ENCODE data around the gene KIAA1217.

DNA sequence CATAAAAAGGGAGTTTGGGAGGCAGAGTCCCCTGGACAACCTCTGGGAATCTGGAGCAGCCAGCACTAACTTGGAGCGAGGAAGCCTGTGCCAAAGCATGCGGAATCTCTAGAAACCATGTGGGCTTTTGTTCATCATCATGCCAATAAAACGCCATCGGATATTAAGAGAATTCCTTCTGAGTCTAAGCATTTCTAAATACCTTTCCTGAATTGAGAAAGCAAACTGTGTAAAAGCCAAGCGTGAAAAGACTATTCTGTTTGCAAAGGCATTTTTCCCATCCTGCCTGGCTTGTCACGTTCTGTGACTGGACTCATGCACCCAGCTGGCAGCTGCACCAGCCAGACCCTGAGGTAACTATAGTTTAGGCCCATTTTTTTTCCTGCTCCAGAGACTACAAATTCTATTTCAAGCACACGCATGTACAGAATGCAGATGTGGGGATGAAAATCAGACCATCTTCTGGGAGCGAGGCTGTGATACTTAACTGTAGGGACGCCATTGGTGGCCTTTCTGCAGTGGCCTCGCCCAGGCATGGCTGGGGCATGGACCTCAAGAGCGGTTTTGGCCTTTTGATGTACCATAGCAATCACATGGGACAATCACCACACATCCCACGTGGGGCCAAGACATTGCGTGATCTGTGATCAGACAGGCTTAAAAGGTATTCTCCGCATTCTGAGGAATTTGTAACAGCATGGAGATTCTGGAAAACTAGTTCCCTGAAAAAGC is 218.9 kb downstream of the KIAA1217 start:
- TF ChIP-seq, protein P1, sequence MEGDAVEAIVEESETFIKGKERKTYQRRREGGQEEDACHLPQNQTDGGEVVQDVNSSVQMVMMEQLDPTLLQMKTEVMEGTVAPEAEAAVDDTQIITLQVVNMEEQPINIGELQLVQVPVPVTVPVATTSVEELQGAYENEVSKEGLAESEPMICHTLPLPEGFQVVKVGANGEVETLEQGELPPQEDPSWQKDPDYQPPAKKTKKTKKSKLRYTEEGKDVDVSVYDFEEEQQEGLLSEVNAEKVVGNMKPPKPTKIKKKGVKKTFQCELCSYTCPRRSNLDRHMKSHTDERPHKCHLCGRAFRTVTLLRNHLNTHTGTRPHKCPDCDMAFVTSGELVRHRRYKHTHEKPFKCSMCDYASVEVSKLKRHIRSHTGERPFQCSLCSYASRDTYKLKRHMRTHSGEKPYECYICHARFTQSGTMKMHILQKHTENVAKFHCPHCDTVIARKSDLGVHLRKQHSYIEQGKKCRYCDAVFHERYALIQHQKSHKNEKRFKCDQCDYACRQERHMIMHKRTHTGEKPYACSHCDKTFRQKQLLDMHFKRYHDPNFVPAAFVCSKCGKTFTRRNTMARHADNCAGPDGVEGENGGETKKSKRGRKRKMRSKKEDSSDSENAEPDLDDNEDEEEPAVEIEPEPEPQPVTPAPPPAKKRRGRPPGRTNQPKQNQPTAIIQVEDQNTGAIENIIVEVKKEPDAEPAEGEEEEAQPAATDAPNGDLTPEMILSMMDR (conservative IDR thresholded peaks at IDR 0.05; ENCODE audit: low read length): no peak
- no peak for TF ChIP-seq EZH2phosphoT487 (IDR thresholded peaks at IDR 0.05; ENCODE audit: borderline replicate concordance)
